Forelimb muscle (tissue), 1 donor: Measurements from ENCODE around the gene NLRP5. TPM values are rescaled to one million over a fixed set of nuclear protein-coding genes. Genes with fewer than 3 reads are reported as not detected.
"Not testable (repeated sequence)": the region's sequence is repeated elsewhere in the genome, so short reads cannot be mapped to it uniquely, and the experiment has no call there.

Experiments
- DNase-seq: peaks from one replicate; pipeline ENCODE4 v3.0.0-alpha.2; 2013; ENCODE audit warnings: low read depth
- polyA plus RNA-seq: library from polyadenylated mRNA; unstranded; fragments of 120-200 nt; gene quantifications from one replicate; pipeline ENCODE4 v1.2.1, GENCODE V29; 2013; ENCODE audit not compliant: insufficient read length

Gene NLRP5
- polyA plus RNA-seq, 1 donor: not detected

- no peak for DNase-seq
Measured at GRCh38 chr19:56098731-56099568, 112.4 kb downstream of the NLRP5 start.

GRCh38 chr19:56099638-56100539 lies 113.3 kb downstream of the NLRP5 start:
- DNase-seq: no peak

GRCh38 chr19:56101095-56101494 lies 114.5 kb downstream of the NLRP5 start:
- DNase-seq: no peak

DNA sequence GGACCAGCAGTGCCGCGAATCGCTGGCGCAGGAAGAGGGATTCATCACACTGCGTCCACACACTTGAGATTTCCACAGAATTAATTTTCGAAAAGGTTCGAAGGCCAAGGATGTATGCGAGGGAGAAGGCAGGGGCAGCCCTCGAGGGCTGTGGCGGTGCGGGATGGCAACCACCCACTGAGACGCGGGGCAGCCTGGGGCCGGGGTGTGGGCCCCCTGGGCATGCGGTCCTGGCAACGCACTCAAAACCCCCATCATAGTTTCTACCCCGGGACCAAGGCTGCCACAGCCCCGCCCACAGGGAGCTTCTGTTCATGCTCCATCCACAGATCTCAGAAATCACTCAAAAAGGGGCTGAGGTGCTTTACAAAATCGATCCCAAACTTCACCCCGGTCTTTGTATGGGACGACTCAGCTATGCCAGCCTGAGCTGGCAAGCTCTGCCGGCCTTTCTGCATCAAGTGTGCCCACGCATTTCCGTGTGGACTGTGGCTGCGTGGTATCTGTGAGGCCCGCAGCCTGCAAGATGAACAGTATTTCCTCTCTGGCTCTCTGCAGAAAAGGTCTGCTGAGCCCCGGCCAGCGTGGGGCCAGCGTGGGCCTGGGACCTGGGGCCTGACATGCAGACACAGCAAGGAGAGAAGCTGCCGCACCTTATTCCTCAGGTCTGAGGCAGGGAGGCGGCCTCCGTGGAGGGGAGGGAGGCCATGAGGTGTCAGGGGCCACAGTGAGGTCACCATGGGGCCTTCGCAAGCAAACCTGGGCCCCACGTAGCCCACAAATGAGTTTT lies 115.4 kb downstream of the NLRP5 start:
- DNase-seq: no peak

DNA sequence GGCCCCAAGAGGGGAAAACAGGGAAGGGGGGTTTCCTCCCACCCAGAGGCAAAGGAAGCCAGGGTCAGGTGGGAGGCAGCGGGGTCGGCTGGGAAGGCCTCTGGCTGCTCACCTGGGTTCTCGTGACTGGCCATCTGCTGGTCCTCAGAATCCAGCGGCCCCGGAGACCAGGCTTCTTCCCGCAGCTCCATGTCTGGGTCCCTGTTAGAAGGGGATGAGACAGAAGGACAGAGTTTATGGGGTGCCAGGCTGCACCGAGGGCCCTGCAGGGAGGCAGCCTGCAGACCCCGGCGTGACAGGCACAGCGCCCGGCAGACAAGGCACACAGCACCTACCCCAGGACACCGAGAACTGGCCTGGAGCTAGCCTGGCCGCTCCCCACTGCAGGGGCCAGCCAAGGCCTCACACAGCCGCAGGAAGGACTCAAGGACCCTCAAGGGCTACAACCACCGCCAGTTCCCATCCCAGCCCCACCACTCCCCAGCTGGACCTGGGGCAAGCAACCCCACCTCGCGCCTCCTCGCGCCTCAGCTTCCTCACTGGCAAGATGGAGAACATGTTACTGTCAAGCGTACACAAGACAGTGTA lies 116.5 kb downstream of the NLRP5 start:
- no peak for DNase-seq

DNA sequence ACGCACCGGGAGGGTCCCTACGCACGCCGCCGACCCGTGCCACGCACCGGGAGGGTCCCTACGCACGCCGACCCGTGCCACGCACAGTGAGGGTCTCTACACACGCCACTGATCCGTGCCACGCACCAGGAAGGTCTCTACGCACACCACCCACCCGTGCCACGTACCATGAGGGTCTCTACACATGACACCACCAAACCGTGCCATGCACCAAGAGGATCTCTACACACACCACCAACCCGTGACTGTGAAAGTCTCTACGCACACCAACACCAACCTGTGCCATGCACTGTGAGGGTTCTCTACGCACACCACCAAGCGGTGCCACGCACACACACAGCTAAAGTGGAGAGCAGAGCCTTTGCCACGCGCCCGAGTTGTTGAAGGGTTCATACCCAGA lies 117.8 kb downstream of the NLRP5 start:
- no peak for DNase-seq

DNA sequence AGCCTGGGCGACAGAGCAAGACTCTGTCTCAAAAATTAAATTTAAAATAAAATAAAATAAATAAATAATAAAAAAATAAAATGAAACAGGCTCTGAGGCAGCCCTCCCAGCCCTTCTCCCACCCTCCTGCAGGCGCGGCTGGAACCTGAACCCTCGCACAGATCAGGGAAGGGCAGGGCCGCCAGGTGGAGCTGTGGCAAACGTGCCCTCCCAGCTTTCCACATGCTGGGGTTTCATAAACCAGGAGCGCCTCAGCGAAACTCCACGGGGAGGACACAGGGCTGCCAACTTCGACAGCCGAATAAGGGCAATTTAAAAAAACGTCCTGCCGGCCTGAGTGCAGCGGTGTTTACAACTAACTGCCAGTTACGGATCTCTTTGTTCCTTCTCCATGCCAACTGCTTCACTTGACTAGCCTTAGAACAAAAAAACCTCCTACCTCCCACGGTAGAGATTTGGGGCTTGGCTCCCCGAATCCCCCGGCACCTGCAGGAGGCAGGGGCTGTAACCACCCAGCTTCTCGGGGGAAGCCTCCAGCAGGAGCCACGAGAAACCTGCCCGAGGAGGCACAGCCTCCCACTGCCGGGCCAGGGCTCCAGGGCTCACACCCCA lies 118.6 kb downstream of the NLRP5 start:
- DNase-seq: no peak

DNA sequence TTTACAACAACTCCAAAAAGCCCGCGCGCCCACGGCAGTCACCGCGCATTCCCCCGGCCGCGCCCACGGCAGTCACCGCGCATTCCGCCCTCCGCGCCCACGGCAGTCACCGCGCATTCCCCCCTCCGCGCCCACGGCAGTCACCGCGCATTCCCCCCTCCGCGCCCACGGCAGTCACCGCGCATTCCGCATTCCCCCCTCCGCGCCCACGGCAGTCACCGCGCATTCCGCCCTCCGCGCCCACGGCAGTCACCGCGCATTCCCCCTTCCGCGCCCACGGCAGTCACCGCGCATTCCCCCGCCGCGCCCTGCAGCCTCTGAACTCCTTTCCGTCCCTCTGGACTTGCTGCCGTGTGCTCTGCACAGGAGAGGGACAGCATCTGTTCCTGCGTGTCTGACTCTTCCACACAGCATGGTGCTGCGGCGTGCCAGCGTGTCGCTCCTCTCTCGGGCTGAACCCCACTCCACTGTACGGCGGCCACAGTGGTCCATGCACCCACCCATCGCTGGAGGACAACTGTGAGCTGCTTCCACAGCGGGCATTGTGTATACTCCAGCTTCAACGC lies 119.3 kb downstream of the NLRP5 start:
- DNase-seq: not testable (repeated sequence)

DNA sequence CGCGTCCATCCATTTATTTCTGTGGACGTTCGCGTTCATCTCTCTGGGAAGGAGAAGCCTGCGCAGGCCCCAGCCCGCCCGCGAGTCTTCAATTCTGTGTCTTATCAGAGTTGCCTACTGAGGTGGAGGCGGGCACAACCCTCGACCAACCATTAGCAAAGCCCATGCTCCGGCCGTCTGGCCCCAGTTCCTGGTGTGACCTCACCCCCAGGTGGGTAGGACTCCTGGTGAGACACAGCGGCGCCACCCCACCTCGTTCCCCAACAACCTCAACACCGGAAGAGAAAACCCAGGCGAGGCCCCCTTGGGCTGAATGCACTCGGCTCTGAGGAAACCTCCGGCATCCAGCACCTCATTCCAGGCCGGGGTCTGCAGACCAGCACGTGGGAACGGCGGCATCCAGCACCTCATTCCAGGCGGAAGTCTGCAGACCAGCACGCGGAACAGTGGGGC lies 119.8 kb downstream of the NLRP5 start:
- DNase-seq: no peak

DNA sequence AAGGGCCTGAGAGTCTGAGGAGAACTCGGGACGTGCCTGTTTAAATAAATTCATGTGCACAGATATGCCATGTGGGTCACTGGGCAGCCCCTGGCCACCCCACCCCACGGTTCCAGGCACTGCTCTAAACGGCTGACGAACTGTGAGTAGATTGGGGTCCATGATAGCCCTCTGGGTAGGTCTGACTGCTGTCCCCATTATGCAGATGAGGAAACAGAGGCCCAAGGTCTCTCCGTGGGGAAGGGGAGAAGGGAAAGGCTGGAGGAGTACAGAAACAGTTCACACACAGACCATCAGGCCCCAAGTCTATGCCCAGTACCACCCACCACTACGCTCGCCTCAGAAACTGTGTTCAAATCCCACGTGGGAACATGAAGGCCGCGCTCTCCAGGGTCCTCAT lies 120.4 kb downstream of the NLRP5 start:
- DNase-seq: no peak

GRCh38 chr19:56107626-56108351 lies 121.2 kb downstream of the NLRP5 start:
- DNase-seq: no peak

GRCh38 chr19:56108447-56109195 lies 122.0 kb downstream of the NLRP5 start:
- DNase-seq: no peak

DNA sequence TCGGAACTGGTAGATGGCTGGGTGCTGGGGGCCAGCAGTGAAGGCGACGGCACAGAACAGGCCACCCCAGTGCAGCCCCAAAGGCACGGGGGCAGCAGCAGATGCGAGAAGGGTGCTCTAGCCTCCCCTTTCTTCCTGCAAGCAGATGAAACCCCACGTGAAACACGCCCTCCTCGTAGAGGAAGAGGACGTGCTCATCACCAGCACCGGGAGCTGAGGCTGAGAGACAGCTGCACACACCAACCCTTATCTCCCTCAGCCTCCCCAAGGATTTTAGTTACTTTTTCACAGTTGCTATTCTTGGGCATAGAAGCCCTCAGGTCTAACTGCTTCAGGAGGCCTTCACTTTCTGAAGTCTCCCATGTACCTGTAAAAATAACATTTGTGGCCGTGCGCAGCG lies 122.7 kb downstream of the NLRP5 start:
- DNase-seq: no peak

DNA sequence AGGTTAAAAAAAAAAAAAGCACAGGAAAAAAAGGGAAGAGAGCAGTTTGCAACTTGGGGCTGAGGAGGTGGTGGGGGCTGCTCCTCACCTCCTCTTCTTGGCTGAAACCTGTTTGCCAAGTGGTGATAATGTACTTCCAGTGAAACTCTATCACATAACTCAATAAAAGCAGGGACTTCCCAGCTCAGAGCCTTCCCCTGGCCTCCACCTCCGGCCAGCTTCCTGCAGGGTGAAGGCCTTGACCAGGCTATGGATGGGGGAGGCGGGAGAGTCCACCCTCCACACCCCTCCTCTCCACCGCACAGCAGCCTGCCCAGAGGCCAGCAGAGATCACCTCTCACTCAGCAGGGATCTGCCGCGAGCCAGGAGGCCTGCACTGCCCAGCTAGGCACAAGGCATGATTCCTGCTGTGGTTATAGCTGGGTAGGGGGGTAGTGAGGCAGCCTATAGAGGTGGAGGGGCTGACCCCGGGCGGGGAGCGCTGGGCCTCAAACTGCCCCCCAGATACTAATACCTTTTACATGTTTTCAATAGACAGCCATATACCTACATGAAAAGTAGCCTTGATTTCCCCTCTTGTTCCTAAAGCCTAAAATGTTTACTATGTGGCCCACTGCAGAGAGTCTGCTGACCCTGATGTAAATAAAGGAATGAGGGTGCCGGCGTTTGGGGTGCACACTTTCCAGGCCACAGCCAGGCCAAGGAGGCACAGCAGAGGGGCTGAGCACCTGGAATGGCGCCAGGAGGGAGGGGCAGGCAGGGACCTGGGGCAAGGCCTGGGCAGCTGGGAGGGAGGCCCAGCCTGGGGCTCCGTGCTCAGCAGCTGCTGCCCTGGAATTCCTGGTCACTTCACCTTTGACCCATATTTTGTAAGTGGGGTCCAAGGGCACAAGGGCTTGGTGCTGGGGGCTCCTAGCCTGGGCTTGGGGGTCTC lies 124.2 kb downstream of the NLRP5 start:
- DNase-seq: no peak
